Keratinocyte (primary cell): Measurements from ENCODE around the gene POLD1. TPM values are rescaled to one million over a fixed set of nuclear protein-coding genes. Genes with fewer than 3 reads are reported as not detected.

Experiments used
- DNase-seq: peaks from one replicate; pipeline ENCODE4 v3.0.0-alpha.2; 2011; ENCODE audit warnings: low read depth, missing footprints, low spot score
- FAIRE-seq: peaks from 2 replicates; lab custom pipeline; 2011; peaks lifted over from hg19 to GRCh38; lab: Jason Lieb, UNC
- H2AFZ ChIP-seq: 2 replicates; pipeline ENCODE4 v1.6.0; 2012; ENCODE audit warnings: low read length, control low read depth, inconsistent platforms; ENCODE audit not compliant: control insufficient read depth
- H3K27ac ChIP-seq: 2 replicates; pipeline ENCODE4 v1.5.1; 2011; ENCODE audit warnings: low read length; ENCODE audit not compliant: control insufficient read depth, insufficient read depth
- H3K27me3 ChIP-seq: 3 replicates; pipeline ENCODE4 v1.6.0; 2011; ENCODE audit warnings: low read length; ENCODE audit not compliant: control insufficient read depth, insufficient read depth; ENCODE audit errors: extremely low read depth
- H3K36me3 ChIP-seq, 2 experiments: 2 replicates in 1 of 2; 3 replicates in 1 of 2; pipeline ENCODE4 v1.5.1; 2011; ENCODE audit warnings: low read length in 2 of 2, mild to moderate bottlenecking in 1 of 2; ENCODE audit not compliant: control insufficient read depth in 2 of 2, insufficient read depth in 2 of 2; ENCODE audit errors: extremely low read depth in 1 of 2
- H3K4me1 ChIP-seq: 3 replicates; pipeline ENCODE4 v1.5.1; 2011; ENCODE audit warnings: low read length; ENCODE audit not compliant: control insufficient read depth, insufficient read depth; ENCODE audit errors: extremely low read depth
- H3K4me2 ChIP-seq: 3 replicates; pipeline ENCODE4 v1.6.0; 2011; ENCODE audit warnings: low read depth, low read length; ENCODE audit not compliant: control insufficient read depth, insufficient read depth; ENCODE audit errors: extremely low read depth
- H3K4me3 ChIP-seq, 3 experiments: fragments of 200-600 bp in 1 of 3; sonication (generic) in 1 of 3; 2 replicates in 2 of 3; 3 replicates in 1 of 3; pipeline ENCODE4 v1.5.1; 2011 to 2016; ENCODE audit warnings: low read length in 3 of 3, mild to moderate bottlenecking in 3 of 3, control low read depth in 2 of 3, inconsistent platforms in 1 of 3, low read depth in 1 of 3, mixed read lengths in 1 of 3, mixed run types in 1 of 3, moderate library complexity in 1 of 3; ENCODE audit not compliant: control insufficient read depth in 2 of 3, insufficient read depth in 2 of 3; ENCODE audit errors: extremely low read depth in 1 of 3
- H3K79me2 ChIP-seq: 2 replicates; pipeline ENCODE4 v1.6.0; 2012; ENCODE audit warnings: low read length; ENCODE audit not compliant: control insufficient read depth, insufficient read depth
- H3K9ac ChIP-seq: 3 replicates; pipeline ENCODE4 v1.6.0; 2011; ENCODE audit warnings: low read length; ENCODE audit not compliant: control insufficient read depth, insufficient read depth; ENCODE audit errors: extremely low read depth
- H3K9me1 ChIP-seq: 3 replicates; pipeline ENCODE4 v1.6.0; 2011; ENCODE audit warnings: low read length; ENCODE audit not compliant: control insufficient read depth, insufficient read depth; ENCODE audit errors: extremely low read depth
- H3K9me3 ChIP-seq: 2 replicates; pipeline ENCODE4 v1.5.1; 2012; ENCODE audit warnings: low read depth, low read length; ENCODE audit not compliant: control insufficient read depth
- H4K20me1 ChIP-seq: 3 replicates; pipeline ENCODE4 v1.6.0; 2011; ENCODE audit warnings: low read length; ENCODE audit not compliant: control insufficient read depth, insufficient read depth; ENCODE audit errors: extremely low read depth
- CTCF ChIP-seq, 3 experiments: IDR thresholded peaks in 1 of 3; conservative IDR thresholded peaks in 1 of 3; optimal IDR thresholded peaks in 1 of 3; 2 replicates in 2 of 3; 3 replicates in 1 of 3; pipeline versions ENCODE3 to v1.5.1; 2011; ENCODE audit warnings: low read length in 3 of 3, mild to moderate bottlenecking in 3 of 3, moderate library complexity in 2 of 3, control low read depth in 1 of 3, inconsistent platforms in 1 of 3; ENCODE audit not compliant: insufficient read depth in 2 of 3; ENCODE audit errors: extremely low read depth in 1 of 3
- EZH2 ChIP-seq: IDR thresholded peaks from one replicate; pipeline ENCODE4 v1.6.1; 2012; ENCODE audit warnings: inconsistent platforms, mild to moderate bottlenecking, low read length, moderate library complexity
- dilution Hi-C: fragments of 300-500 bp; cut with MboI; formaldehyde crosslinking; loops from one replicate; pipeline ENCODE4 v1.7.0; 2020; ENCODE audit warnings: low sequenced_read_pairs; ENCODE audit not compliant: extremely low pct_ligation_motif_present
- polyA plus RNA-seq, 5 experiments: library from polyadenylated mRNA; depleted of rRNA in 3 of 5; stranded (reverse) in 3 of 5; stranded (forward) in 1 of 5; unstranded in 1 of 5; fragments of >200 nt; gene quantifications; 1 replicate in 1 of 5; 2 replicates in 3 of 5; 3 replicates in 1 of 5; pipeline versions ENCODE4 v1.2.1 to v1.2.3, GENCODE V29; 2011 to 2012; ENCODE audit warnings: missing spikeins in 2 of 5, low read depth in 1 of 5, low replicate concordance in 1 of 5

POLD1 gene
- polyA plus RNA-seq, 1 donor (not counting 4 experiments of a cell fraction or from before 2014, with no cell fraction given) = 8.7 TPM

GRCh38 chr19:50455992-50456391 is 71.8 kb downstream of the POLD1 start:
- H3K4me3 ChIP-seq = no peak overlapping the region

GRCh38 chr19:50457300-50457699 is 73.2 kb downstream of the POLD1 start:
- TF ChIP-seq EZH2 (no peak), CTCF (optimal IDR thresholded peaks at IDR 0.05 in 1 of 3, IDR thresholded peaks at IDR 0.05 in 1 of 3, conservative IDR thresholded peaks at IDR 0.05 in 1 of 3; ENCODE audit: extremely low read depth in 1 of 3, insufficient read depth in 2 of 3, low read length in 3 of 3) (no peak)
- H3K36me3 ChIP-seq = no peaks in the 10 kb centered on the region
- no peak overlapping the region for H3K9ac ChIP-seq
- dilution Hi-C loops = no loop called here
- no peak overlapping the region for H3K4me3 ChIP-seq
- no peaks in the 10 kb centered on the region for H3K9me1 ChIP-seq
- H3K4me1 ChIP-seq = no peaks in the 10 kb centered on the region
- no peak overlapping the region for H3K27ac ChIP-seq
- no peaks in the 10 kb centered on the region for H3K9me3 ChIP-seq
- DNase-seq (no peak), FAIRE-seq (no peak)
- no peak overlapping the region for H2AFZ ChIP-seq
- no peaks in the 10 kb centered on the region for H4K20me1 ChIP-seq
- no peak overlapping the region for H3K4me2 ChIP-seq
- H3K27me3 ChIP-seq = no peaks in the 10 kb centered on the region
- no peaks in the 10 kb centered on the region for H3K79me2 ChIP-seq

More at GRCh38 chr19:50455992-50456391, 71.8 kb downstream of the POLD1 start:
- DNase-seq (no peak), FAIRE-seq (no peak)
- Histone ChIP-seq H3K27ac (no peak overlapping the region), H3K9me1 (no peaks in the 10 kb centered on the region), H2AFZ (no peak overlapping the region), H3K79me2 (no peaks in the 10 kb centered on the region), H4K20me1 (no peaks in the 10 kb centered on the region), H3K4me1 (no peaks in the 10 kb centered on the region), H3K4me2 (no peak overlapping the region), H3K9me3 (no peaks in the 10 kb centered on the region), H3K9ac (no peak overlapping the region), H3K27me3 (peaks cover 4% of the 10 kb centered on the region), H3K36me3 (no peaks in the 10 kb centered on the region)
- no peak for TF ChIP-seq EZH2
- no peak for TF ChIP-seq CTCF (optimal IDR thresholded peaks at IDR 0.05 in 1 of 3, IDR thresholded peaks at IDR 0.05 in 1 of 3, conservative IDR thresholded peaks at IDR 0.05 in 1 of 3; ENCODE audit: extremely low read depth in 1 of 3, insufficient read depth in 2 of 3, low read length in 3 of 3)
- dilution Hi-C loops = no loop called here
